ENCODE measurements around the gene FIGNL1.

The FIGNL1 gene

GRCh38 chr7:50418086-50418515, 32.0 kb downstream of the FIGNL1 start:
- no peak overlapping the region for H3K27ac ChIP-seq (ENCODE audit: poor library complexity, severe bottlenecking)
- H3K9me3 ChIP-seq (ENCODE audit: severe bottlenecking), result no peaks in the 10 kb centered on the region
- no peaks in the 10 kb centered on the region for H3K27me3 ChIP-seq (ENCODE audit: insufficient read depth, poor library complexity, severe bottlenecking)
- peak; percentile 99 for ATAC-seq (ENCODE audit: low read depth)
- no peak for DNase-seq (ENCODE audit: low spot score)
- no peak overlapping the region for H3K4me3 ChIP-seq (ENCODE audit: severe bottlenecking)
- H3K4me1 ChIP-seq (ENCODE audit: insufficient read depth, poor library complexity, severe bottlenecking), result no peaks in the 10 kb centered on the region
- no peaks in the 10 kb centered on the region for H3K36me3 ChIP-seq (ENCODE audit: low read depth)
- TF ChIP-seq, protein P1, sequence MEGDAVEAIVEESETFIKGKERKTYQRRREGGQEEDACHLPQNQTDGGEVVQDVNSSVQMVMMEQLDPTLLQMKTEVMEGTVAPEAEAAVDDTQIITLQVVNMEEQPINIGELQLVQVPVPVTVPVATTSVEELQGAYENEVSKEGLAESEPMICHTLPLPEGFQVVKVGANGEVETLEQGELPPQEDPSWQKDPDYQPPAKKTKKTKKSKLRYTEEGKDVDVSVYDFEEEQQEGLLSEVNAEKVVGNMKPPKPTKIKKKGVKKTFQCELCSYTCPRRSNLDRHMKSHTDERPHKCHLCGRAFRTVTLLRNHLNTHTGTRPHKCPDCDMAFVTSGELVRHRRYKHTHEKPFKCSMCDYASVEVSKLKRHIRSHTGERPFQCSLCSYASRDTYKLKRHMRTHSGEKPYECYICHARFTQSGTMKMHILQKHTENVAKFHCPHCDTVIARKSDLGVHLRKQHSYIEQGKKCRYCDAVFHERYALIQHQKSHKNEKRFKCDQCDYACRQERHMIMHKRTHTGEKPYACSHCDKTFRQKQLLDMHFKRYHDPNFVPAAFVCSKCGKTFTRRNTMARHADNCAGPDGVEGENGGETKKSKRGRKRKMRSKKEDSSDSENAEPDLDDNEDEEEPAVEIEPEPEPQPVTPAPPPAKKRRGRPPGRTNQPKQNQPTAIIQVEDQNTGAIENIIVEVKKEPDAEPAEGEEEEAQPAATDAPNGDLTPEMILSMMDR (IDR thresholded peaks at IDR 0.05; ENCODE audit: poor library complexity, severe bottlenecking), result peak; percentile 91

GRCh38 chr7:50416527-50417182, 33.5 kb downstream of the FIGNL1 start:
- DNase-seq (ENCODE audit: low spot score), result no peak
- ATAC-seq (ENCODE audit: low read depth), result no peak
- H3K27ac ChIP-seq (ENCODE audit: poor library complexity, severe bottlenecking), result no peak overlapping the region

DNA sequence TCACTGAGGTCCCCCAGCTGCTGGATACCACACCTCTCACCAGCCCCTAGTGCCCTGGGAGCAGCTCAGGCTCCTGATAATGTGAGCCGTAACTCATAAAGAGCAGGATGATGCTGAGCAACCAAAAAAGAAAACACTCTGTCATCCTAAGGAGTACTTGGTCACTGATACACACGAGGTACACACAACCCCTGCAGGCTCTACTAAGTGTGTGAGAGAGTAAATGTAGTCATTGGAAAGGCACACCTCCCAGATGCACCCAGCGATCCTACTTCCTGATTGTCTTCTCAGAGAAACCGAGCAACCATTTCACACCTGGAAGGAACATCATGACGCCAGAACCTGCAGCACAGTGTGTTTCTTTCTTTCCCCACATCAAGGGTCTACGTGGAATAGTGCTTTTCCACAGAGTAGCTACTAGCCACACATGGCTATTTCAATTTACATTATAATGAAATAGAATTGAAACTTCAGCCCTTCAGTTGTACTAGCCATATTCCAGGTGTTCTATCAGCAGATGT, 34.2 kb downstream of the FIGNL1 start:
- Histone ChIP-seq H3K27me3 (ENCODE audit: insufficient read depth, poor library complexity, severe bottlenecking) (no peaks in the 10 kb centered on the region), H3K4me1 (ENCODE audit: insufficient read depth, poor library complexity, severe bottlenecking) (no peaks in the 10 kb centered on the region), H3K9me3 (ENCODE audit: severe bottlenecking) (no peaks in the 10 kb centered on the region), H3K36me3 (ENCODE audit: low read depth) (no peaks in the 10 kb centered on the region), H3K4me3 (ENCODE audit: severe bottlenecking) (no peak overlapping the region), H3K27ac (ENCODE audit: poor library complexity, severe bottlenecking) (no peak overlapping the region)
- ATAC-seq (ENCODE audit: low read depth) (no peak), DNase-seq (ENCODE audit: low spot score) (no peak)
- TF ChIP-seq, protein P1 (IDR thresholded peaks at IDR 0.05; ENCODE audit: poor library complexity, severe bottlenecking), result no peak

More at GRCh38 chr7:50416527-50417182, 33.5 kb downstream of the FIGNL1 start:
- Histone ChIP-seq H3K4me3 (ENCODE audit: severe bottlenecking) (no peak overlapping the region), H3K4me1 (ENCODE audit: insufficient read depth, poor library complexity, severe bottlenecking) (no peaks in the 10 kb centered on the region), H3K36me3 (ENCODE audit: low read depth) (no peaks in the 10 kb centered on the region), H3K9me3 (ENCODE audit: severe bottlenecking) (no peaks in the 10 kb centered on the region), H3K27me3 (ENCODE audit: insufficient read depth, poor library complexity, severe bottlenecking) (no peaks in the 10 kb centered on the region)
- TF ChIP-seq, protein P1 (IDR thresholded peaks at IDR 0.05; ENCODE audit: poor library complexity, severe bottlenecking), result no peak

GRCh38 chr7:50413561-50413960, 36.6 kb downstream of the FIGNL1 start:
- no peaks in the 10 kb centered on the region for H3K9me3 ChIP-seq (ENCODE audit: severe bottlenecking)
- no peaks in the 10 kb centered on the region for H3K4me1 ChIP-seq (ENCODE audit: insufficient read depth, poor library complexity, severe bottlenecking)
- TF ChIP-seq, protein P1 (IDR thresholded peaks at IDR 0.05; ENCODE audit: poor library complexity, severe bottlenecking), result no peak
- no peaks in the 10 kb centered on the region for H3K36me3 ChIP-seq (ENCODE audit: low read depth)
- no peaks in the 10 kb centered on the region for H3K27me3 ChIP-seq (ENCODE audit: insufficient read depth, poor library complexity, severe bottlenecking)
- ATAC-seq (ENCODE audit: low read depth) (no peak), DNase-seq (ENCODE audit: low spot score) (no peak)
- no peak overlapping the region for H3K27ac ChIP-seq (ENCODE audit: poor library complexity, severe bottlenecking)
- H3K4me3 ChIP-seq (ENCODE audit: severe bottlenecking), result no peak overlapping the region

DNA sequence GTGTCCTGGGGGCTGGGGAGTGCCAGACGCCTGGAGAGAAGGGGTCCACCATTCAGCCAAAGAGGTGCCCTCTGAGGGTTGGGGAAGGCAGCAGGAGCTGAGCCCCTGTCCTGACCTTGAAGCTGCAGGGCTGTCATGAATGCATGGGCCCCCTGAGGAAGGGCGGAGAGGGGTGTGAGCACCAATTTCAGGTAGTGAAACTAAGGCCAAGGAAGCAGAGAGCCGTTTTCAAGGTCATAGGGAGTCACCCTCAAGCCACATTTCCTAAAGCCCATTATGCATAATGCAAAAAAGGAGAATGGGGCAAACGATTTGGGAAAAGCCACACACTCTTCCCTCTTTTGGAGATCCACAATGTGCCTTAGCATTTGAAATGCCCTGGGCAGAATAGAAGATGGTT, 37.2 kb downstream of the FIGNL1 start:
- Histone ChIP-seq H3K27ac (ENCODE audit: poor library complexity, severe bottlenecking) (no peak overlapping the region), H3K27me3 (ENCODE audit: insufficient read depth, poor library complexity, severe bottlenecking) (peaks cover 2% of the 10 kb centered on the region), H3K4me1 (ENCODE audit: insufficient read depth, poor library complexity, severe bottlenecking) (no peaks in the 10 kb centered on the region), H3K36me3 (ENCODE audit: low read depth) (no peaks in the 10 kb centered on the region), H3K9me3 (ENCODE audit: severe bottlenecking) (no peaks in the 10 kb centered on the region), H3K4me3 (ENCODE audit: severe bottlenecking) (no peak overlapping the region)
- DNase-seq (ENCODE audit: low spot score) (no peak), ATAC-seq (ENCODE audit: low read depth) (no peak)
- TF ChIP-seq, protein P1 (IDR thresholded peaks at IDR 0.05; ENCODE audit: poor library complexity, severe bottlenecking), result no peak
